NCI-H460 (cell line): ENCODE measurements around the gene UXS1. TPM values are rescaled to one million over a fixed set of nuclear protein-coding genes. Genes with fewer than 3 reads are reported as not detected.

ENCODE experiments used
- DNase-seq: peaks from one replicate; pipeline ENCODE4 v3.0.0-alpha.2; 2016; ENCODE audit warnings: low read depth; ENCODE audit errors: extremely low read depth
- total RNA-seq: library from RNA; depleted of rRNA; stranded (reverse); fragments of >200 nt; shearing (Covaris generic); gene quantifications from 2 replicates; pipeline ENCODE4 v1.2.3, GENCODE V29; 2014

UXS1 gene
- total RNA-seq, 1 experiment from 2014 or later, result 29.8 TPM

DNA sequence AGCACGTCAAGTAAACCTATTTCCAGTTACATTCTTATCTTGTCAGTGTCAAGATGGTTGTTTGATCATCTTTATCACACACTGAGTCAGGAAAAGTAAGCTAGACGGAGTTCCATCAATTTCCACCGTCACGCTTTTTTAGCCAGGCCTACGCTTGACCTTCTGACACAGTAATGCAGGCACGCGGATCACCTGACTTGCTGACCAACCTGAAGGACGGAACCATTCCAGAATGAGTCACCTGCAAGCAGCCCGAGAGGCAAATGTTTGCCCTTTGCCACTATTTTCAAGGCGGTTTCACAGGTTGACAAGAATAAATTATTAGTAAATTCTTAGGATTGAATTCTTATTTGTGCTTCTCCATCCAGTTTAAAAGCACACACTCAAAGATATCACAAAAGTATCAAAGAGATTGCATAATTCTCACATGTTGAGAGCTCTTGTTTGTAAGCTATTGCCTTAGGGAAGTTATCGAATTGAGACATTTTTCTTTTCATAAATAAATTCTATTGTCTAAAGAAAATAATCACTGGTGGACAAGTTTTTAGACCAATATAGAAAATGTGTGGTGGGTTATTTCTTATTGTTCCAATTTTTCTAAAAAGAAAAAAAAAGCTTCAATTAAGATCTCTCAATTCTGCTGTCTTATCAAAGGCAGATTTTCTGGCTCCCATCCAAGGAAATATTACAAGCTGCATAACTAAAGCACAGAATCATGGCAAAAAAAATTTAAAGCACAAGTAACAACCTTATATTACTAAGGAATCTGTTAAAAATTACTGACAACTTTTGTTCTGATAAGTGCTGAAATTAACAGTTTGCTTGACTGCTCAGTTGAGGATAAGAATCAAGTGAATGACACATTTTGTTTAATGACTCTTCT is 31.9 kb downstream of the UXS1 start:
- no peak for DNase-seq

DNA sequence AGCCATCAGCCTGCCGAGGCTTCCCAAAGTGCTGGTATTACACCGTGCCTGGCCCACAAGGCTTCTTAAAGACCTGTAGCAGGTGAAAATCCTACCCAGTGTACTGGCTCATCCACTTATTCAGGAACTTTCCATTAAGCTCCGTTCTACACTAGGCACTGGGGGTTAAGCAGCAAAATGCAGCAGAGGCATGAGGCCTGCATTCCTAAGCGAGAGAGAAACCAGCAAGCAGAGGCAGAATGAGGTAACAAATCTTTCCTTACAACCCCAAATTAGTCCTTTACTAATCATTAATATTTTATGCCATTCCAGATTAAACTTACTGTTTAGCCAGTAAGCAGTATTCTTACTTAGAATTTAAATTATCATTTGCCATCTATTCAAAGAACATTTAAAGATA is 32.8 kb downstream of the UXS1 start:
- DNase-seq, result no peak

DNA sequence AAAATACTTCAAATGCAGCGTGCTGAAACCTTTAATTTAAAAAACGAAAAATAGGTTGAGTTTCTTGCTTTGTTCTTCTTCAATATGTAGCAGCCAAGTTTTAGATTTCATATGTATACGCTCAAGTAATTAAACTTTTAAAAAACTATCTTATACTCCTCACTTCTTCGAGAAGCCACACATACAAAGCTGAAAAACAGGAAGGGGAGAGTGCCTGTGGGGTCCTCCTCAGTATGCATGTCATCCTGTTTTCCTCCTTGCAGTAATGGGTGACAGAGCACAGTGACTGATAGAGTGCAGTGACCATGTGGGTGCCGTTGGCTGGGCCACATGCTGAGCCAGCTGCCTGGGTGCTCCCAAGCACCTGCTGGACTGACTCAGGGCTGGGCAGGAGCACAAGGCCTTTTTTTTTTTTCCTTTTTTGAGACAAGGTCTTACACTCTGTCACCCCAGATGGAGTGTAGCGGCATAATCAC is 33.3 kb downstream of the UXS1 start:
- no peak for DNase-seq

DNA sequence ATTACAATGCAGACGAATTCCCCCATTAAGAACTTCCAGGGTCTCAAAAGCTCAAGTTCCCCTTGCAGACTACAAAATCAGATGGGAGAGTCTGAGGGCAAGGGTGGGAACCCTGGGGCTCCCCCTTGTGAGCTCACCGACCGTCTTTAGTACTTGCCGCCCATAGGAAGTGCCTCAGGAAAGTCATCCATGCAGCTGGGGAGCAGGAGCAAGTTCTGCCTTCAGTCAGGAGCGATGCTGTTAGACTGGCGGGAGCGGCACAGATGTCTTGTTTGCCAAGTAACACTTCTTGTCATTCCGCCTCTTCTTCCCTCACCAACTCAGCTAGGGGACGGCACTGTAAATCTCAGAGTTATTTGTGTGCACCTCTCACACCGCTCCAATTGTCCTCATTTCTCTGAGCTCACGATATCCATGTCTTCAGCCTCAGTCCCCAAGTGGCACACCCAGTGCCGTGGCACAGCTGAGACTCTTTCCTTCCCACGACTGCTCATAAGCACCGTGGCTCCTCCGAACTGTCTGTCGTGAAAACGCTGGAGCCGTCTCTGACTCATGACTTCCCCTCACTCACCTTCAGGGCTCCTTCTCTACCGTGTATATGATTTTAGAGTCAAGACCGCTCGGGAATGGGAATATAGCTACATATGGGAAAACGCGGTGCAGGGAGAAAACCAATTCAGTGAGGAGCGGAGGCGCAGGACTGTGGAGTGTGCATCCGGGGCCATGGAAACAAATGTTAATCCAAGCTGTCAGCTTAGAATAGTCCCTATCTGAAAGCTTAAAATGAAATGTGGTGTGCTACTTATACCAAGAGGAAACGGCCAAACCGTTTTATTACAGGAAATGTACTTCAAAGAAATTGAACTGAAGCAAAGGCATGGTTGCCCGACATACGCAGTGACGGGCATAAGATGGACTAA is 34.0 kb downstream of the UXS1 start:
- DNase-seq, result no peak

DNA sequence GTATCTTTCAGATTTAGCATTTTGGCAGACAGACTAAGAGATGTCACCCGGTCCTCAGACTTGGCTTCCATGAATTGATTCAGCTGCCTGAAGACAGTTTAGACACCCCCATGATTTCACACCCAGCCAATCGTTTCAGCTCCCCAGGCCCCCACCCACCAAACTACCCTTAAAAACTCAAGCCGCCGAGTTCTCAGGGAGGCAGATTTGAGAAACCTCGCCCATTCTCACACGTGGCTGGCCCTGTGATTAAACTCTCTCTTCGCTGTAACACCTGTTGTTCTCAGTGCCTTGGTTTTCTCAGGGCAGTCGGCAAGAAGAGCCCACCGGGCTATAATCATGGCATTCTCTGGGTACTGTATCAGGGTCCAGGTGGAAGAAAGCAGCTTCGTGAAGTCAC is 35.2 kb downstream of the UXS1 start:
- DNase-seq, result no peak

DNA sequence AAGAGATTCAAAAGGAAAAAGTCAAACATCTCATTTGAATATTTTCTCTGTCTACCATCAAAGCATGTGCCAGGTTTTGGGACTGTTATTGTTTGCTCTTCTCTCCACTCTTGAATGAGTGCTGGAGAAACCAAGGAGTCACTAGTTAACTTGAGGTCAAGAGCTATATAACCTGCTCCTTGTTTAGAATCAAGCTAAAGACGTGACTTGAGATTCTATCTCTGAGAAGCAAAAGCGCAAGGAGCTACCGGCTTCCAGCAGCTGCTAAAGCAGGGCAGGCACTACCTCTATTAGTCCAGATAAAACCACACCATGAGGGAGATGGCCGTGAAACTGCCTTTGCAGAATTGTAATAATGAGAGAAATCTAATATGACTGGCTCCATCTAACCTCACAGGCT is 36.0 kb downstream of the UXS1 start:
- DNase-seq, result no peak

DNA sequence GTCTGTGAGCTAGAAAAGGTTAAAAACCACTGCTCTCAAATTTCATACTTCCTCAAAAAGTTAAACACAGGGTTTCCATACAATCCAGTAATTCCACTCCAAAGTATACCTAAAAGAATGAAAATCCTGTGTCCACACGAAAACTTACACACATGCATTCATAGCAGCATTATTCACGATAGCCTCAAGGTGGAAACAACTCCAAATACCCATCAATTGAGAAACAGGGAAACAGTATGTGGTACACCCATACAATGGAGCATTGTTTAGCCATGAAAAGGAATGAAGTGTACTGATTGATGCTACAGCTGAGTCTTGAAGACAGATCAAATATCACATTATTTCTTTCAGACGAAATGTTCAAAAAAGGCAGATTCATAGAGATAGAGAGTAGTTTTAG is 36.7 kb downstream of the UXS1 start:
- DNase-seq, result no peak

DNA sequence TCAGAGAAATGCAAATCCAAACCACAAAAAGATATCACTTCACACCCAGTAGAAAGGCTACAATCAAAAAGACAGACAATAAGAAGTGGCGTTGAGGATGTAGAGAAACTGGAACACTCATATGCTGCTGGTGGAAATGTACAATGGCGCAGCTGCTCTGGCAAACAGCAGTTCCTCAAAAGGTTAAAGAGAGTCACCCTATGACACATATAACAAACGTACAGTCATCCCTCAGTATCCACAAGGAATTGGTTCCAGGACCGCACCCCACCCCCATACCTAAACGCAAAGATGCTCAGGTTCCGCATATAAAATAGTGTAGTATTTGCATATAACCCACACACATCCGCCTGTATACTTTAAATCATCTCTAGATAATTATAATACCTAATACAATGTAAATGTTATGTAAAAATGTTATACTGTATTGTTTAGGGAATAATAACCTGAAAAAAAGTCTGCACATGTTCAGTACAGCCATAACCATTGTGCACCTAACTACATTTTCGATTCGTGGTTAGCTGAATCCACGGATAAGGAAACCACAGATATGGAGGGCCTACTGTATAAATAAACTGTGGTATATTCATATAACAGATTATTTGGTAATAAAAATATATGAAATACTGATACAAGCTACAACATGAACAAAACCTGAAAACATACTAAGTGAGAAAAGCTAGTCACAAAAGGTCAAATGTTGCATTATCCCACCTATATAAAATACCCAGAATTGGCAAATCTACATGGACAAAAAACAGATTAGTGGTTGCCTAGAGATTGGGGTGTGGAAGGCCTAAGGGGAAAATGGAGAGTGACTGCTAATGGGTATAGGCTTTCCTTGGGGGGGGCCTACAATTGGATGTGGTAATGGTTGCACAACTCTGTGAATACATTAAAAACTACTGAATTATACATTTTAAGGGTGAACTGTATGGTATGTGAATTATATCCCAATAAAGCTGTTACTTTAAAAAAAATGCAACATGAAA is 37.5 kb downstream of the UXS1 start:
- DNase-seq, result no peak

DNA sequence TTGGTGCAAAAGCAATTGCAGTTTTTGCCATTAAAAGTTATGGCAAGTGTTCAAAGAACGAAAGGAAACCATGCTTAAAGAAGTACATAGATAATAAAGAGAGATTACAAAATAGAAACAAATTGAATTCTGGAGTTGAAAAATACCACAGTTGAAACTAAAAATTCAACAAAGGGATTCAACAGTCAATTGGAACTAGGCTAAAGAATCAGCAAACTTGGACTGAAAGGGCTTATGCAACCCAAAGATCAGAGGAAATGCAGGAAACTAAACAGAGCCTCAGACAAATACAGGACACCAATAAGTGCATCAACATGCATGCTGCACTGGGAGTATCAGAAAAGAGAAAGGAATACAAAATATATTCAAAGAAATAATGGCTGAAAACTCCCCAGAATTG is 40.3 kb downstream of the UXS1 start:
- no peak for DNase-seq

DNA sequence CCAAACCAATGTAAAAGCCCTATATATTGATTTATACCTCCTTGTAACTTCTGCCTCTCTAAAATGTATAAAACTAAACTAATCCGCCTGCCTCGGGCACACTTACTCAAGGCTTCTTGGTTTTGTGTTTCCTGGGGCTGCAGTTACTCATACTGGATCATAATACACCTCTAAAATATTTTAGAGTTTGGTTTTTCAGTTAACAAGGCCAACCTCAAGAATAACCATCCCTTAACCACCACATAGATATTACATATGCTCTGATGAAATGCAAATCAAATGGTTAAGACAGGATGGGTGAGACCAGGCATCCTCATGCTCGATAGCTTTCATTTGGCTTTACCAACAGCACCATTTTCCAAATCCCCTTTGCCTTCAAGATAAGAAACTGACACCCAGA is 46.4 kb downstream of the UXS1 start:
- no peak for DNase-seq

DNA sequence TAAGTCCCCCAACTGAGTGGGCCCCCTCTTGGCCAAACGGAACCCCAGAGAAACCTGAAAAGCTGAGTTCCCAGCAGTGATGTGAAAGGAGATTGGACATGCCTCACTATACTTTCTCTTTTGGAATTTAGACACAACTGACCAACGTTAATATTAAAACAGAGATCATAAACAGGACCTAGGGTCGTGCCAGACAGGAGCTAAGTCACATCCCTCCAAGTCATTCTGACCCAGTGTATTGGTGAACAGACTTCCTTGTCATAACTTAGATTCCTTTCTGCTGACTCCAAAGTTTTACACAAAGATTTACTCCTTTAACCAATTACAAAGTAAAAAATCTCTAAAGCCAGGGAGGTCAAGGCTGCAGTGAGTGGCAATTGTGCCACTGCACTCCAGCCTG is 46.9 kb downstream of the UXS1 start:
- DNase-seq, result no peak

DNA sequence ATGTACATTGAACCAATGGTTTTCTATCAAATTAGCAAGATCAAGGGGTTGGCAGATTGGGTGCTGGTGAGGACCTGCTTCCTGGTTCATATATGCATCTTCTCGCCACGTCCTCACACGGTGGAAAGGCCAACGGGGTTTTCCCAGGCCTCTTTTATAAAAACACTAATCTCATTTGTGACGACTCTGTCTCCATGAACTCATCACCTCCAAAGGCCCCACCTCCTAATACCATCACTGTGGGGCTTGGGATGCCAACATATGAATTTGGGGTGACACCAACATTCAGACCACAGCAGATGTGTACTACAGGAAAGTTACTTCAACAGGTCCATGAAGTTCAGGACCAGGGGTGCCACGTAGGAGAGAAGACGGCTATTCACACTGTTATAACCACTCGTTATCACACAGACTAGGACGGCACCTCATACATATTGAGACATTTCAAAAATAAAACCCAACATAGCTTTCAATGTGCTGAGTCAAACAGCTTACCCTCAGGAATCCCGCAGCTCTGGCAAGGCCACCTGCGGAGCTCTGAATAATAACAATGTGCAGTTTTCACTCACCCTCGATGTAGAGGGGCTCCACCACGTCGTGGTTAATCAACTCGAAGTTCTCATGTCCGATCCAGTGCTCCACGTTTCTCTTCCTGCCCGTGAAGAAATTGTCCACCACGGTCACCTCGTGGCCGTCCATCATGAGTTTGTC is 49.3 kb downstream of the UXS1 start:
- no peak for DNase-seq

DNA sequence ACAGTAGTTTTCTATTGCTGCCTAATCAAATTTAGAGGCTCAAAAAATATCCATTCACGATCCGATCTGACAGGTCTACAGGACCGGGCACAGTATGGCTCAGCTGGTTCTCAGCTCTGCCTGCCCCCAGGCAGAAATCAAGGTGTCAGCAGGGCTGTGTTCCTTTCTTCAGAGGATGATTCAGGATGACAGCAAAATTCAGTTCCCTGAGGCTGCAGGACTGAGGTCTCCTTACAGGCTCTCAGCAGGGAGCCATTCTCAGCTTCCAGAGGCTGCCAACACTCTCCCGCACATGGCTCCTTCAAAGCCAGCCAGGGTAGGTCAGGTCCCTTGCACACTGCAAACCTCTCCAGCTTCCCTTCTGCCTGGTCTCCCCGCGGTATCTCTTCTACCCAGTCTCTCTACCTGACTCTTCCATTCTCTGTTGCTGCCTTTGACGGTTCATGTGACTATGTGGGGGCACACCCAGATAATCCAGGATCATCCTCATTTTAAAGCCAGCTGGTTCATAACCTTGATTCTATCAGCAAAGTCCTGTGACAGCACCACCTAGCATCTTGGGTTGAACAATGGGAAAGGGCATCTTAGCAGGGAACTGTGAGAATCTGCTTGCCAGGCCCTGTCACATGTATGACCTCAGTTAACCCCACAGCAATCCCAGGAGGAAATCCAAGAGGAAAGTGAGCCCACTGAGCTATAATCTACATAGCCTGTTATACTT is 50.4 kb downstream of the UXS1 start:
- DNase-seq, result no peak

DNA sequence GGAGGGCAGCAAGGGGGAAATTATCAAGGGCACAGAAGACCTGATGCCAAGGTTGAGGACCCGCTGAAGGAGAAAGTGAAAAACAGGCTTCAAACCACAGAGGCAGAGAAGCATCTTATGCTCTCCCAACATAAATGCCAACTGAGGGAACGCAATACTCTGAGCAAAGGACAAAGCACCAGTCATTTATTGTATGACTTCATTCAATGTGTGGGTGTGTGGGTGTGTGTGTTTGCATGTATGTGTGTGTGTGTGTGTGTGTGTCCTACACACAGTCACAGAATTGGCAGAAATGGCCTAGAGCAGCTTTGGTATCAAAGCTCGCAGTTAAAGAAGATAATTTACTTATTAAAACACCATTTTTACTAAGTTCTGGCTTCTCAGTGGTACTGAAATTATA is 51.4 kb downstream of the UXS1 start:
- no peak for DNase-seq

DNA sequence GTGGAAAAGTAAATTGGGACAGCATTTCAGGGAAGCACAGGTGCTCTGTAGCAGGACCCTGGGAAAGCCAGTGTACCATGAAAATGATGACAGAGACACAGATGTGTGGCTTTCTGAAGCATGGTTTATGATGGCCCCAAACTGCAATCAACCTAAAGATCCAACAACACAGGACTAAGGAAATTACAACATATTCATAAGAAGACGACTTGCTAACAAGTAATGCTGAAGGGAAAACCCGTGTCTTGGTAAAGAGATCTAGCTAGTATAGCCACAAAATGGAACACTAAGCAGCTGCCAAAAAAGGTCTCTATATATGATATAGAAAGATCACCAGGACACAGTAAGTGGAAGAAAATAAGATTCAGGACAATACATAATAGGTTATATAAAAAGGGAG is 53.2 kb downstream of the UXS1 start:
- no peak for DNase-seq

DNA sequence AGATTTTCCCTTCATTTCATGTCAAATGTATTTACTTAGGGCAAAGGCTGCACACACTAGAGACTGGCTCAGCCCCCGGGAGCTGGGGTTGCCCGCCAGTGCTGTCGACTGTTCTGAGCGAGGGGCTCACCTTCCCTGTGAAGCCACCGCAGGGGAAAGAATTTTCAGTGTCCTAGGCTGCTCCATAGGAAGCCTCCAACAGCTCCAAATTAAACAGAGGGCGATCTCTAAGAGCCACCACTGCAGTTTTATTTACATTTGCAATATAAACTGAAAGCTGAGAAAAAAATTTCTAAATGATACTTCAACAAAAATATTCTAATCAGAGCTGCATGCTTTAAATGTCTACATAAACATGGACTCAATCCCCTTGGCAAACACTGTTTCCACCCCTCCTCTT is 54.0 kb downstream of the UXS1 start:
- DNase-seq, result no peak

DNA sequence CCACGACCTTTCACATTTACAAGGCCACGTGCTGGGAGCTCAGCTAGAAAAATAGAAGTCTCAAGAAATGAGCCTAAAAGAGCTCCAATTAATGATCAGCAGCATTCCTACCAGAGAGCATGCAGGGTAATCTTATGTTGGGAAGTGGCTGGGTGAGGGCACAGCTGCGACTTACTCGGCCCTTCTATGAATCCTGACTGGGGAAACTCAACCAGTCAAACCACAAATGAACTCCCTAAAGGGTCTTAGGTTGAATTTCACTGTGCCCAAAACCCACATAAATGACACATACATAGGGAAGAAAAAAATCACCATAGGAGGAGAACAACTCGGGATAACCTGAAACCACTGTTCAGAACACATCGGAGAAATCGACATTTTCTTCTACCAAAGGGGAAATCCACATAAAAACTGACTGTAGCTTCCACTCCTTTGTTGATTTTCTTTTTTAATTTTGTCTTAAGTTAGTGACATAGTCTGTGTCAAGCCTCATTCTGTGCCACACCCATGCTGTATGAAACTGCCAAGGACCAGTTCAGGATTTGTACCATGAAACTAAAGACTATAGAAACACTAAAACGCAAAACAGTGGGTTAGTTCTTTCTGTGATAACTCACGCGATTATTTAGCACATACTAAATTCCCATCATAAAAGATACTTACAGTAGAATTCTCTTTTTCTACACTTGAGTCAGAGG is 54.7 kb downstream of the UXS1 start:
- no peak for DNase-seq

DNA sequence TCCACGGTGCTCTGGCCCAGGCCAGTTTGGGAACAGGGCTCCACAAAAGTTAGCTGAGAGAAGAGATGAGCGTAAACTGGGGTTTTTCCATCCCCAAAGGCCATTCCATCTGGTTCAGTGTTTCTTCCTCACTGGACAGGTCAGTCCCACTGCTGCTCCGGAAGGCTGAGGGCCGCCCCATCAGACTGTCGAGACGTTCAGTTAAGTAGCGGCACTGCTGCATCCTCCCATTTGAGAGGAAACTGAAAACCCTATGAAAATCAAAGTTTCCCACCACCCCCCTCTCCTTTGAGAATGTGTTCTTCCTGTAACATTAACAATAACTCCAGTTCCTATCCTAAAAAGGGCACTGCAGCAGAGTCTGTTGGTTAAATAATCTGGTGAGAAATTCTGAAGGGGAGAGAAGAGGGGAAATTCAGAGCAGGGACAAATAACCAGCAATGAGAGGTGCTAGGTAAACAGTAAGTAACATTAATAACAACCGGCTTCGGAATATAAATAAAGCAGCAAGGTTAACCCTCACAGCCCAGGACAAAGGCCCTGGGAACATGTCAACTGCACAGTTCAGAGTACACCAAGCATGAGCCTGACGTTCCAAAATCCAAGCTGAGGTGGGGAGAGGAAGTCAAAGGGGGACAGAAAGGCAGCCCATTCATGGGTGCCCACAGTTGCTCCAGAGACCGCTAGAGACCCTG is 55.4 kb downstream of the UXS1 start:
- DNase-seq, result no peak
